HG03575 (cell line): Measurements from ENCODE around the gene ZNF648.
"Not testable (repeated sequence)": the region's sequence is repeated elsewhere in the genome, so short reads cannot be mapped to it uniquely, and the experiment has no call there.

ENCODE experiments used
- ATAC-seq: cut with Tn5 transposase; IDR thresholded peaks from one replicate; pipeline ENCODE4 v1.9.1; 2021; ENCODE audit not compliant: unreplicated experiment, insufficient number of reproducible peaks, low FRiP score; ENCODE audit errors: extremely low read depth

Gene ZNF648

GRCh38 chr1:182080955-182081582 is 19.6 kb upstream of the ZNF648 start:
- no peak for ATAC-seq

DNA sequence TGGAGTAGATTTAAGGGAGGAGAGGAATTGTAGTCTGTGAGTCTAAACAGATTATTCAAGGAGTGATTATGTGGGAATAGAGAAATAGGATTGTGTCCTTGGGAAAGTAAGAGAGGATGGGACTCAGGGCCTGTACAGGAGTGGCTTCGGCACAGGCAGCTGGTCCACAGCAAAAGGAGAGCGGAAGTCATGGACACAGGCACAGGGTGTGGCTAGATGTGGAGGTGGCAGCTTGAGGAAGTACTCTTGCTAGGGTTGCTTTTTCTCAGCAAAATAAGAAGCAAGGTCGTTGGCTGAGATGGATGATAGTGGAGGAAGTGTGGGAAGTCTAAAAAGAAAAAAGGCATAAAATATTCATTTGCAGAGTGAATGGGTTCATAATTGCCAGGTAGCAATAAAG is 18.5 kb upstream of the ZNF648 start:
- no peak for ATAC-seq

GRCh38 chr1:182071924-182072323 is 10.4 kb upstream of the ZNF648 start:
- no peak for ATAC-seq

GRCh38 chr1:182069028-182069466 is 7.5 kb upstream of the ZNF648 start:
- no peak for ATAC-seq

GRCh38 chr1:182066934-182067333 is 5.4 kb upstream of the ZNF648 start:
- no peak for ATAC-seq

GRCh38 chr1:182065126-182065845 is 3.8 kb upstream of the ZNF648 start:
- ATAC-seq, result no peak

DNA sequence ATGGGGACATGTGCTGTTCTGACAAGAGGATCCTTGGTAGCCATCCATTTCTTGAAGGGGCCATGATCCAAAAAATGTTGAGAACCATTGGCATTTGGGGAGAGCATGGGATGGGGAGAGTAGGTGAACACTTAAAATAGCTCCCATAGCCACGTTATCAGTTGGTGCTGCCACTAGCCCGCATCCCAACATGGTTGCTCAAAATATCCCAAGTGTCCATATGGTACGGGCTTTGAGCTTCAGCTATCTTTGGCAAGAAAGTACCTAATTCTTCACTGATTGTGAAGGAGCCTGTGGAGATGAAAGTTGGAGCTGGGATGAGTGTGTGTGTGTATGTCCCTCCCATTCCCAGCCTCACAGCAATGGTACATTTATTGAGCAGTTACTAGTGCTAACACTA is 3.1 kb upstream of the ZNF648 start:
- no peak for ATAC-seq

GRCh38 chr1:182062223-182062622 is 711 bp upstream of the ZNF648 start:
- no peak for ATAC-seq

DNA sequence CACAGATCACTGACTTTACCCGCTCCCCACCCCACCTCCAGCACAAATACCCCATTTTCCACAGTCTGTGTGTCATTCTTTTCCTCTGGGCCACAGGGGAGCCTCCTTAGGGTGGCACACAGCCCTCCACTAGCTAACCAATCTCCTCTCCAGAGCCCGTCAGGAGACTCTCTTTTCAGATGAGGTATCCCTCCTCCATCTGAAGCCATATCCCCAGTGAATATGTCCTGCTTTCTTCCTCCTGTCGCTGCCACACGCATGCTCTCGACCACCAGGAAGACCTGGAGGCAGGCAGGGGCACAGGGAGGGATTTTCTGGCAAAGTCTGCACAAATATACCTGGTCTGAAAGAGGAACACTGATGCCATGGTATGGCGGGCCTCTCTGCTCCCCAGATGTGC is 635 bp downstream of the ZNF648 start:
- no peak for ATAC-seq

GRCh38 chr1:182059936-182060335 is 1.6 kb downstream of the ZNF648 start:
- no peak for ATAC-seq

GRCh38 chr1:182056601-182057366 is 4.7 kb downstream of the ZNF648 start:
- no peak for ATAC-seq

DNA sequence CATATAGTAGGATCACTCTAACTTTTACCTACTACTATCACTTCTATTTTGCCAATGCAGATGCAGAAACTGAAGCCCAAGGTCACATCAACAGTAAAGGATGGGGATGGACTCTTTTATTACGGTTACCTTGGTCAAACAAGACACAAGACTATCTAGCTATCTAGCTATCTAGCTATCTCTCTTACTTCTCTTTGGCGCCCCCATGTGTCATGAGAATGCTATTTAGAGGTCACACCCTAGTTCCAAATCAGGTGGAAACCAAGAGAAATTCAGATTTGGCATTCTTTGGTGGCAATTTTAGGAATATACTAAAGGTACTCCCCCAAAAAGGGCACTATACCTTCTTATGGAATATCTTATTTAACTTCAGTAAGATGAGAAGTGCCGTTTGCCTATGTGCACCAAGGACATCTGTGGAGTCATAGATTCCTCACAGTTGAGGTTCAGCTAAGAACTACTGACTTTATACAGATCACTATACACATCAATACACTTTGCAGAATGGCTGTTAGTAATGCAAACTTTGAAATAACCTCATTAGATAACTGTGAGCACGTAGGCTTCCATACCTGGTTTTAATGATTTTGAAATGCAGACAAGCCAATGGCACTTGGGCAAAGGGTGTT is 6.7 kb downstream of the ZNF648 start:
- no peak for ATAC-seq

- ATAC-seq, result no peak
Observed at GRCh38 chr1:182052355-182052754, 9.2 kb downstream of the ZNF648 start.

GRCh38 chr1:182051938-182052337 is 9.6 kb downstream of the ZNF648 start:
- no peak for ATAC-seq

- ATAC-seq, result no peak
Observed at GRCh38 chr1:182050481-182051448, 10.7 kb downstream of the ZNF648 start.

GRCh38 chr1:182048562-182048961 is 12.9 kb downstream of the ZNF648 start:
- ATAC-seq, result no peak

DNA sequence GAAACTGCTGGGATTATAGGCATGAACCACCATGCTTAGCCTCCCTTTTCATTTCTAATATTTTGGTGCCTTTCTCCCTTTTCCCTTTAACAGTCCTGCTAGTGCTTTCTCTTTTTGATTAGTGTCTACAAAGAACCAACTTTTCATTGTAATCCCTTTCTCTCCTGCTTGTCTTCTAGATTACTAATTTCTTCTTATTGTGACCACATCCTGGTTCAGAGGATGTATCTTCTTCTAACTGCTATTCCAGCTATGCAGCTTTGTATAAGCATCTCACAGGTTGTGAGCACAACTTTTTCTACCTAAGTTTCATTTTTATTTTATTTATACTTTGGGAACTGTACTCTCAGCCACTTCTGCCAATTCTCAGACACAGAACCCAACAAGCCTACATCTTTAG is 14.7 kb downstream of the ZNF648 start:
- ATAC-seq, result no peak

GRCh38 chr1:182045481-182045880 is 16.0 kb downstream of the ZNF648 start:
- not testable (repeated sequence) for ATAC-seq

GRCh38 chr1:182041615-182042014 is 19.9 kb downstream of the ZNF648 start:
- no peak for ATAC-seq
